Ishikawa (cell line): ENCODE measurements around the gene GSTCD.

Experiments
- CEBPB ChIP-seq: IDR thresholded peaks from 2 replicates; pipeline ENCODE4 v1.6.1; 2012
- CREB1 ChIP-seq: IDR thresholded peaks from 2 replicates; pipeline ENCODE4 v1.6.1; 2012; ENCODE audit warnings: low read depth
- EGR1 ChIP-seq: IDR thresholded peaks from 2 replicates; pipeline ENCODE4 v1.6.1; 2012
- EP300 ChIP-seq: IDR thresholded peaks from 2 replicates; pipeline ENCODE4 v1.6.1; 2012; ENCODE audit warnings: borderline replicate concordance
- FOXM1 ChIP-seq: IDR thresholded peaks from 2 replicates; pipeline ENCODE4 v1.6.1; 2012; ENCODE audit warnings: low read depth, borderline replicate concordance
- MAX ChIP-seq: IDR thresholded peaks from 2 replicates; pipeline ENCODE4 v1.6.1; 2012
- NFIC ChIP-seq: IDR thresholded peaks from 2 replicates; pipeline ENCODE4 v1.6.1; 2012
- RAD21 ChIP-seq: IDR thresholded peaks from 2 replicates; pipeline ENCODE4 v1.6.1; 2012; ENCODE audit warnings: low read depth
- REST ChIP-seq: IDR thresholded peaks from 2 replicates; pipeline ENCODE4 v1.6.1; 2012; ENCODE audit warnings: low read depth, mild to moderate bottlenecking
- TAF1 ChIP-seq: IDR thresholded peaks from 2 replicates; pipeline ENCODE4 v1.6.1; 2012; ENCODE audit warnings: low read depth, mild to moderate bottlenecking
- TCF12 ChIP-seq: IDR thresholded peaks from 2 replicates; pipeline ENCODE4 v1.6.1; 2012; ENCODE audit warnings: low read depth
- TEAD4 ChIP-seq: IDR thresholded peaks from 2 replicates; pipeline ENCODE4 v1.6.1; 2012
- USF1 ChIP-seq: IDR thresholded peaks from 2 replicates; pipeline ENCODE4 v1.6.1; 2012
- YY1 ChIP-seq: IDR thresholded peaks from 2 replicates; pipeline ENCODE4 v1.6.1; 2012; ENCODE audit warnings: low read depth
- ZBTB7A ChIP-seq: IDR thresholded peaks from 2 replicates; pipeline ENCODE4 v1.6.1; 2012; ENCODE audit warnings: low read depth

The GSTCD gene

GRCh38 chr4:105725623-105726022, 17.0 kb downstream of the GSTCD start:
- TF ChIP-seq YY1 = no peak

- no peak for TF ChIP-seq TCF12
Measured at GRCh38 chr4:105741548-105741947, 33.0 kb downstream of the GSTCD start.

- TF ChIP-seq CEBPB (no peak), CREB1 (no peak), REST (no peak), YY1 (no peak), MAX (no peak), USF1 (no peak), TEAD4 (no peak), ZBTB7A (no peak), TCF12 (no peak), NFIC (no peak), EGR1 (no peak), RAD21 (no peak), FOXM1 (no peak), EP300 (no peak), TAF1 (no peak)
Measured at GRCh38 chr4:105748222-105748621, 39.6 kb downstream of the GSTCD start.

- TF ChIP-seq CREB1 (no peak), RAD21 (no peak), YY1 (no peak), REST (no peak), NFIC (no peak), TCF12 (no peak), CEBPB (no peak)
Measured at GRCh38 chr4:105751718-105752299, 43.2 kb downstream of the GSTCD start.

- TF ChIP-seq TEAD4 = no peak
- no peak for TF ChIP-seq FOXM1
Measured at GRCh38 chr4:105753361-105753760, 44.8 kb downstream of the GSTCD start.

- TF ChIP-seq TCF12 (no peak), CEBPB (no peak), USF1 (no peak), TEAD4 (no peak), EGR1 (no peak), MAX (no peak), REST (no peak), CREB1 (no peak), ZBTB7A (no peak), YY1 (no peak), EP300 (no peak), NFIC (no peak)
Measured at GRCh38 chr4:105755375-105755774, 46.8 kb downstream of the GSTCD start.
